Thymus (tissue), 11 donors: ENCODE results near the gene PIGA. TPM values are rescaled to one million over a fixed set of nuclear protein-coding genes. Genes with fewer than 3 reads are reported as not detected.

ENCODE experiments used
- DNase-seq, 9 donors: peaks; one replicate each; pipeline ENCODE4 v3.0.0-alpha.2; 2013; ENCODE audit warnings: low spot score in 9 of 9, low read depth in 6 of 9, missing footprints in 1 of 9
- H3K27ac ChIP-seq, 2 donors: one replicate each; pipeline ENCODE4 v1.5.1; 2013; ENCODE audit warnings: control low read depth in 1 of 2, low read depth in 1 of 2, low read length in 1 of 2, mild to moderate bottlenecking in 1 of 2, moderate library complexity in 1 of 2
- H3K27me3 ChIP-seq, 2 donors: one replicate each; pipeline ENCODE4 v1.5.1; 2013; ENCODE audit warnings: low read length in 1 of 2; ENCODE audit not compliant: control insufficient read depth in 2 of 2, insufficient read depth in 1 of 2
- H3K36me3 ChIP-seq, 2 donors: one replicate each; pipeline ENCODE4 v1.5.1; 2013; ENCODE audit warnings: low read length in 1 of 2, mild to moderate bottlenecking in 1 of 2, moderate library complexity in 1 of 2; ENCODE audit not compliant: control insufficient read depth in 2 of 2, insufficient read depth in 2 of 2
- H3K4me1 ChIP-seq, 2 donors: one replicate each; pipeline ENCODE4 v1.5.1; 2013; ENCODE audit warnings: low read length in 2 of 2; ENCODE audit not compliant: control insufficient read depth in 2 of 2, insufficient read depth in 2 of 2
- H3K4me3 ChIP-seq, 2 donors: one replicate each; pipeline ENCODE4 v1.5.1; 2013; ENCODE audit warnings: low read length in 2 of 2, control low read depth in 1 of 2, mild to moderate bottlenecking in 1 of 2
- H3K9me3 ChIP-seq, 2 donors: one replicate each; pipeline ENCODE4 v1.5.1; 2013; ENCODE audit warnings: low read length in 1 of 2, mild to moderate bottlenecking in 1 of 2; ENCODE audit not compliant: control insufficient read depth in 2 of 2, insufficient read depth in 1 of 2
- WGBS: extraction: QIAGEN DNeasy Blood & Tissue Kit; methylation state at CpG from one replicate; pipeline ENCODE4 v1.1.7; 2013; 5-methylcytosine and 5-hydroxymethylcytosine counted together
- polyA plus RNA-seq: library from polyadenylated mRNA; stranded (reverse); fragments of 200-250 nt; gene quantifications from one replicate; pipeline ENCODE4 v1.2.3, GENCODE V29; 2013
- total RNA-seq: library from RNA; stranded (reverse); fragments of 120-200 nt; gene quantifications from one replicate; pipeline ENCODE4 v1.2.4, GENCODE V29; 2013
- donor health status: healthy.

PIGA gene
- total and polyA plus RNA-seq, 2 donors = 9.7 to 13.5 TPM

DNA sequence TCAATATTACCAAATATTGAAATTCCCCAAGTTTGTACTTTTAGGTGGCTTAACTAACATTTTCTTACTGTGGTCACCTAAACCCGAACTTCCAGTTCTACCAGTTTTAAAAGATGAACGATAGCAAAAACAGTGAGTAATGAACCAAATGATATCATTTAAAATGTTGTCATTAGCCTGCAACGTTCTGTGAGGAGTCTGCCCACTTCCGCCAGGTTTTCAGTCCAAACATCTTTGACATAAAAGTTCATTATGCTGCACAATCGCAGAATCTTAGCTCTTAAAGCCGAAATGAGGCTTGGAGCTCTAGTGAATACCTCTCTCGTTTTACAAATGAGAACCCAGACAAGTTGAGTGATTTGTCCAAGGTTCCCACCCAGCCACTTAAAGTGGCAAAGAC is 762 bp downstream of the PIGA start:
- peaks cover 0 to 7% of the 10 kb centered on the region in 2 donors for H3K36me3 ChIP-seq
- H3K4me1 ChIP-seq = peaks cover 0 to 4% of the 10 kb centered on the region in 2 donors
- H3K27me3 ChIP-seq = peaks cover 0 to 11% of the 10 kb centered on the region in 2 donors
- DNase-seq = peak in 1 of 9 donors; percentile 6
- H3K27ac ChIP-seq = peak overlapping the region in 1 of 2 donors; percentile 36
- no peaks in the 10 kb centered on the region for H3K9me3 ChIP-seq
- 18% methylated on average over 7 of the region's 7 CpGs for WGBS
- H3K4me3 ChIP-seq = peak overlapping the region; percentile 60 to 66

DNA sequence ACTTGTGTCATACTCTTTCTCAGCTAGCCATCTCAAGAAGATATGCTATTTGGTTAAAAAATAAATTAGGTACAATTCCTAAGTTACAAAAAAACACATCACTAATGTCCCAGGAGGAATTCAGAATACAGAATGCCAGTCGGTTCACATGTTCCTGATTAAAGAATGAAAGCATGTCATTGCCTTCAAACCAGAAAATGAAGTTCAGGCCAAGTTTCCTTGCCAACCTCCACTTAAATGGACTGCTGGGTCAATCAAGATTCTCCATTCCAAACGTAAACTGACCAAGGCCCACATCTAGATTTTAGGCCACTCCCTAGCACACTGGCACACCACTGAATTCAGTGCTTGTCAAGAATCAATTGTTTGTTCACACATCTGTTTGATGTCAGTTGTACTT is 6.5 kb downstream of the PIGA start:
- 96% methylated on average over 2 of the region's 2 CpGs for WGBS

DNA sequence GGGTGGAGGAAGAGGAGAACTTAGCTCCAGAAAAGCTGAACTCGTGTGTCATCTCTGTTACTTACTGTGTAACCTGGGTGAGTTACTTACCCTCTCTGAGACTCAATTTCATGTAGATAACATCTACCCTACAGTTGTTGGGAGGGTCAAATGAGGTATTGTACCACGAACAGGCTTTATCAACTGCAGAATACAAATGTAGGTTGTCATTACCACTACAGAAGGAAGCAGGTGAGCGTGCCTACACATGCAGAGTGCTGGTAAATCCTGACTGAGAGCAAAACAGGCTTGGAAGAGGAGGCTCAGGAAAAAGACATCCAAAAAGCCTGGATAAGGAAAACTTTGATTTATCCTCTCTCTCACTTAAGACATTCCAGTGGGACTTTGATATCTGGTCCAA is 7.2 kb downstream of the PIGA start:
- Histone ChIP-seq H3K36me3 (peaks cover 1 to 10% of the 10 kb centered on the region in 2 donors), H3K4me1 (no peaks in the 10 kb centered on the region), H3K4me3 (no peak overlapping the region), H3K9me3 (no peaks in the 10 kb centered on the region), H3K27ac (no peak overlapping the region), H3K27me3 (no peaks in the 10 kb centered on the region)
- WGBS = 93% methylated on average over 3 of the region's 3 CpGs
- no peak for DNase-seq

More for the DNA sequence above, 6.5 kb downstream of the PIGA start:
- Histone ChIP-seq H3K4me3 (no peak overlapping the region), H3K27me3 (no peaks in the 10 kb centered on the region), H3K9me3 (no peaks in the 10 kb centered on the region), H3K4me1 (no peaks in the 10 kb centered on the region), H3K36me3 (peaks cover 0 to 10% of the 10 kb centered on the region in 2 donors), H3K27ac (no peak overlapping the region)
- DNase-seq = no peak

DNA sequence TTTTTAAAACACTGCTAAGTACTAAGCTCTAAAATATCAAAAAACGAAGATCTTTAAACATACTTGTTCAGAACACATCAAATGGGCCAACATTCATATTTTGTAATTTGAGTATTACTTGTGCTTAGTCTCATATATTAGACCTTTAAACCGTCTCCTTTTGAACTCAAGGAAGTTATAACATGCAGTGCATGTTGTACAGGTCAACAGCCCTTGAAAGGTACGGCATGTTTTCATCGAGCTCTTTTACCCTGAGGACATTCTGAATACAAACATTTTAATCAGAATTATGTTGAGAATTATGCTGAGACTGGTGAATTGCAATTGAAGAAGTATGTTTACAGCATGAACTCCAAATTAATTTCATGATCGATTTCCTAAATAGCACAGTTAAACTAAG is 12.9 kb downstream of the PIGA start:
- no peak overlapping the region for H3K27ac ChIP-seq
- H3K36me3 ChIP-seq = peaks cover 3 to 6% of the 10 kb centered on the region in 2 donors

DNA sequence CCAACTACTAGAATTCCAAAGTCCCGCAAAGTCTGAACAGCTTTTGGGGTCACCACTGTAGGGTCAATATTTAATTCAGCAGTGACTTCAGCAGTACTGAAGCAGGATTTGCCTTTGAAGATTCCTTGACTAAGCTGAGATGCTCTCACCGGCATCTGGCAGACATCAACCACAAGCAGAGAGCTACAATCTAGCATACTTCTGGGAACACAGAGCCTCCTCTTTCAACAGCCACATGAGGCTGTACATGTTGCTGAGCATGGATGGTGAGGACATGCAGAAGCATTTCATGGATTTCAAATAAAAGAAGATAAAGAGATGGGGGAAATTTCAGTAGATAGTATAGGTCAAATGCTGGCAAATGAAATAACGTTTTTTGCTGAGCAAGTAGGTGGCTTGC is 13.3 kb downstream of the PIGA start:
- no peak for DNase-seq
- H3K4me1 ChIP-seq = no peaks in the 10 kb centered on the region
- H3K4me3 ChIP-seq = no peak overlapping the region
- H3K27me3 ChIP-seq = no peaks in the 10 kb centered on the region
- peaks cover 3 to 6% of the 10 kb centered on the region in 2 donors for H3K36me3 ChIP-seq
- no peak overlapping the region for H3K27ac ChIP-seq
- no peaks in the 10 kb centered on the region for H3K9me3 ChIP-seq
- 95% methylated on average over 3 of the region's 3 CpGs for WGBS

More for the DNA sequence above, 12.9 kb downstream of the PIGA start:
- no peaks in the 10 kb centered on the region for H3K4me1 ChIP-seq
- 97% methylated on average over 5 of the region's 5 CpGs for WGBS
- no peak overlapping the region for H3K4me3 ChIP-seq
- no peaks in the 10 kb centered on the region for H3K27me3 ChIP-seq
- no peaks in the 10 kb centered on the region for H3K9me3 ChIP-seq
- no peak for DNase-seq

DNA sequence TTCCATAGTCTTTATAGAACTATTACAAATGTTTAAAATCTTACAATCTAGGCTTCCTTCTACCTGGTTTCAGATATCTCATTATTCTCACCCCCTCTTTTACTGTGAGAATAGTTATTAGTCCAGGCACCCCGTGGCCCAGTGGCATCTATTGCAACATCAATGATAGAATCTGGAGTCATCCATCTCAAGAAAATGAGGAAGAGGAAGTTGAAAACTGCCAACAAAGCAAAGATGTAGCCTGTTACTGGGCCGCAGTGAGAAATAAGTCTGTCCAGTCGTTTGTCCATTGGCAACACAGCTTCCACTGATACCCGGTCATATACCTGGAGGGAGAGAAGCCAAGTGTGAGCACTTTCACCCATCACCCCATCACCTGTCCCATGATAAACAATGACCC is 13.9 kb downstream of the PIGA start:
- no peak for DNase-seq
- no peaks in the 10 kb centered on the region for H3K27me3 ChIP-seq
- no peaks in the 10 kb centered on the region for H3K9me3 ChIP-seq
- no peak overlapping the region for H3K4me3 ChIP-seq
- H3K27ac ChIP-seq = no peak overlapping the region
- 81% methylated on average over 4 of the region's 4 CpGs for WGBS
- no peaks in the 10 kb centered on the region for H3K4me1 ChIP-seq
- H3K36me3 ChIP-seq = peaks cover 3 to 6% of the 10 kb centered on the region in 2 donors

DNA sequence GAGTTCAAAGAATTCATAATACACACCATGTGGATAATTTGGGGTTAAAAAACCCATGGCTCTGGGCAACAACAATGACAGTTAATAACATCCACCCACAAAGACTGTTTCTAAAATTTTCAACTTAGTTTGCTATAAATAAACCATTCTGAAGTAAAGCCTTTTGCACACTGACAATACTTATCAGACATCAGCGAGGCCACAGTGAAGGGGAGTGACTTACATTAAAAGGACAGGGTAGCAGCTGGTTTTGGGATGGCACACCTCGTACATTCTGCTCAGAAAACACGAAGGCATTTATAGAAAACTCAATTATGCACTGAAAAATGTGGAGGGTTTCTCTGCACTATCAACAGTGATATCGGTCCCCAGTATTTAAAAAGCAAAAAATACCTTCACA is 15.0 kb downstream of the PIGA start:
- H3K4me3 ChIP-seq = no peak overlapping the region
- no peaks in the 10 kb centered on the region for H3K27me3 ChIP-seq
- no peak overlapping the region for H3K27ac ChIP-seq
- no peaks in the 10 kb centered on the region for H3K9me3 ChIP-seq
- DNase-seq = no peak
- peaks cover 3 to 6% of the 10 kb centered on the region in 2 donors for H3K36me3 ChIP-seq
- no peaks in the 10 kb centered on the region for H3K4me1 ChIP-seq
- WGBS = 94% methylated on average over 4 of the region's 4 CpGs

DNA sequence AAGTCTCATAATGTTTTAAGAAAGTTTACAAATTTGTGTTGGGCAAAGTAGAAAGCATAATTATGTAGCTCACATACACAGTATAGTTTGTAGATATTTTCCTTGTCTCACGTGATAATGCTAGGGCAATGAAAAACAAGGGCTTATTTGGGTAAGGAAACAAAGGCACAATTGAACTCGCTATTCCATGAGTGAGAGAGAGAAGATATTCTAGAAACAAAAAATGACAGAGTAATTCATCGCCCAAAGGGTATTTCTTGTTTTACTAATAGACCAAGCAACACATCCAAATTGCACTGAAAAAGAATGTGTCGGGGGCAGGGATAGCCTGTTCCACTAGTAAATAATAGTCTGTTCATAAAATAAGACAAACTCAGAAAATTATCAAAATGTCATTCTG is 16.2 kb downstream of the PIGA start:
- Histone ChIP-seq H3K9me3 (no peaks in the 10 kb centered on the region), H3K27me3 (no peaks in the 10 kb centered on the region), H3K4me3 (no peak overlapping the region), H3K4me1 (no peaks in the 10 kb centered on the region), H3K36me3 (peaks cover 3% of the 10 kb centered on the region in 2 donors), H3K27ac (no peak overlapping the region)
- DNase-seq = no peak
- over 99% methylated on average over 4 of the region's 4 CpGs for WGBS

DNA sequence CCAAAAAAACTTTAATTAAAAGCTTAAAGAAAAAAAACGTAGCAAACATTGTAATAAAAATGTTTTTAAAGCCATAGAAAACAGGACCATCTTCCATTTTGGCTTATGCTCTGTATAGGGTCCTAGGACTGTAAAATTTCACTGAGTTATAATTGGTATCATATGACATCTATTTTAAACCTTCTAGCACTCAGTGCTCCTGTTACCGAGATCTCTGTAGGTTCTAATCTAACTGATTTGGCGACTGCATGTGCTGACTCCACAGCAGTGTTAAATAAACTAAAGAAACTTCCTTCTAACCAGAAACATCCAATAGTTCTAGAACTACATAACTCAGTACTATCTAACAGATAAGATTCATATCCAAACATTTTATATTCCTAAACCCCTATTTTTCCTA is 19.8 kb downstream of the PIGA start, which contains the start of gene ASB11:
Gene ASB11, minus strand, starts transcription at position 132 of the 400 bp plus-strand sequence. Its CDS starts 35 bp downstream, at position 97.
- no peaks in the 10 kb centered on the region for H3K9me3 ChIP-seq
- no peaks in the 10 kb centered on the region for H3K36me3 ChIP-seq
- H3K27me3 ChIP-seq = no peaks in the 10 kb centered on the region
- no peaks in the 10 kb centered on the region for H3K4me1 ChIP-seq
- H3K27ac ChIP-seq = no peak within 1 kb of the TSS
- H3K4me3 ChIP-seq = no peak within 1 kb of the TSS
- WGBS = 89% methylated on average over 3 of the region's 3 CpGs
- no peak for DNase-seq

DNA sequence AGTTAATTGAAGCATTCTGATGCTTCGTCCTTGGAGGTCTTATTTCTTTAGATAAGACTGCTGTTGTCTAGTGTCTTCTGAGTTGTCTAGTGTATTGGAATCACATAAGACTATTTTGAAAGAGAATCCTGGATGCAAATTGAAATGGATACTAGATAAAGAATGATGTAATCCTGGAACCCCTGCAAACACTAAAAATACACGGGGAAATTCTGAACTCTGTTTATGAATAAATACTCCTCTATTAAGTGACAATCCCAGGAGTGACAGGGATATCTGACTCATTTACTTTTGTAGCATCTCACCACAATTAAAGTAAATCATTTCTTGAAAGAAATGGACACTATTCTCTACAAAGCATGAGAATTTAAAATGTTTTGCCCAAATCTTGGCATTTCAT is 20.9 kb downstream of the PIGA start:
- H3K27ac ChIP-seq = no peak overlapping the region
- no peaks in the 10 kb centered on the region for H3K36me3 ChIP-seq
- no peaks in the 10 kb centered on the region for H3K9me3 ChIP-seq
- H3K4me1 ChIP-seq = no peaks in the 10 kb centered on the region
- 81% methylated on average over 2 of the region's 2 CpGs for WGBS
- no peak overlapping the region for H3K4me3 ChIP-seq
- H3K27me3 ChIP-seq = no peaks in the 10 kb centered on the region
- no peak for DNase-seq
